Left lobe of liver (tissue), 2 donors: ENCODE measurements around the gene APOL6. TPM values are rescaled to one million over a fixed set of nuclear protein-coding genes. Genes with fewer than 3 reads are reported as not detected.

Experiments
- ATAC-seq: fragments of 200-7000 bp; cut with Tn5 transposase; one replicate; pipeline ENCODE4 v1.9.1; 2020; ENCODE audit warnings: mild to moderate bottlenecking, moderate library complexity
- DNase-seq: peaks from one replicate; pipeline ENCODE4 v3.0.0-alpha.2; 2020; ENCODE audit warnings: low spot score
- total RNA-seq: library from RNA; stranded (reverse); gene quantifications from one replicate; pipeline ENCODE4 v1.2.1, GENCODE V29; 2021
- donor health status: DM: no; HTN: no; CAD: no; lungs with moderate emphysema.
- donor health status: DM: no; HTN: yes; CAD: no.

Gene APOL6
- total RNA-seq, 1 donor from 2014 or later: 31.7 TPM

- DNase-seq (no peak), ATAC-seq (no peak)
These were observed 63.1 kb downstream of the APOL6 start for GRCh38 chr22:35711336-35711735.

GRCh38 chr22:35712672-35713071 lies 64.4 kb downstream of the APOL6 start:
- no peak for ATAC-seq
- no peak for DNase-seq

- DNase-seq: no peak
- ATAC-seq: no peak
These were observed 69.3 kb downstream of the APOL6 start, which contains the start of gene APOL5 for GRCh38 chr22:35717572-35717971. Gene APOL5 (plus strand): TSS chr22:35717872. CDS start chr22:35717872, 0 bp downstream.

Other genes with a start within 250 kb of the APOL6 start
- 9.1 TPM for gene MCM5, start 248.3 kb upstream of the APOL6 start, total RNA-seq
- not detected for gene RASD2, start 107.6 kb upstream of the APOL6 start, total RNA-seq
- gene MB, start 31.1 kb upstream of the APOL6 start, total RNA-seq: 0.48 TPM
- gene APOL5, start 69.4 kb downstream of the APOL6 start, total RNA-seq: not detected